Astrocyte (in vitro differentiated cells and primary cell): ENCODE measurements around the gene MUC5AC.

Experiments
- CTCF ChIP-seq: IDR thresholded peaks from 2 replicates; pipeline ENCODE4 v1.5.1; 2011; ENCODE audit warnings: low read depth, mild to moderate bottlenecking, inconsistent platforms, low read length, moderate library complexity; ENCODE audit not compliant: insufficient read depth
- EZH2 ChIP-seq: IDR thresholded peaks from 2 replicates; pipeline ENCODE4 v1.6.1; 2012; ENCODE audit warnings: mild to moderate bottlenecking, low read length, inconsistent platforms; ENCODE audit not compliant: insufficient read depth

- no peak for TF ChIP-seq CTCF
- no peak for TF ChIP-seq EZH2
These were observed 5.7 kb downstream of the MUC5AC start for GRCh38 chr11:1163321-1163910.
